HG03354 (cell line): ENCODE results near the gene TBCD.

Experiments
- ATAC-seq: cut with Tn5 transposase; IDR thresholded peaks from one replicate; pipeline ENCODE4 v1.9.1; 2021; ENCODE audit warnings: mild to moderate bottlenecking; ENCODE audit not compliant: unreplicated experiment, poor library complexity, severe bottlenecking

The TBCD gene

GRCh38 chr17:82876149-82876548, 124.3 kb downstream of the TBCD start:
- no peak for ATAC-seq

- ATAC-seq, result no peak
Measured at GRCh38 chr17:82876602-82877379, 124.9 kb downstream of the TBCD start.

GRCh38 chr17:82878527-82878926, 126.7 kb downstream of the TBCD start:
- ATAC-seq, result no peak

- ATAC-seq, result no peak
Measured at GRCh38 chr17:82879241-82879640, 127.4 kb downstream of the TBCD start.

- no peak for ATAC-seq
Measured at GRCh38 chr17:82880620-82881323, 128.9 kb downstream of the TBCD start.

- no peak for ATAC-seq
Measured at GRCh38 chr17:82881324-82881823, 129.5 kb downstream of the TBCD start.

- no peak for ATAC-seq
Measured at GRCh38 chr17:82881900-82882714, 130.2 kb downstream of the TBCD start.

- no peak for ATAC-seq
Measured at GRCh38 chr17:82882715-82883418, 131.0 kb downstream of the TBCD start.

- ATAC-seq, result no peak
Measured at GRCh38 chr17:82883419-82884031, 131.7 kb downstream of the TBCD start.

GRCh38 chr17:82884341-82884969, 132.6 kb downstream of the TBCD start:
- no peak for ATAC-seq

GRCh38 chr17:82884970-82885353, 133.1 kb downstream of the TBCD start:
- no peak for ATAC-seq

- no peak for ATAC-seq
Measured at GRCh38 chr17:82887255-82888164, 135.6 kb downstream of the TBCD start.

GRCh38 chr17:82888583-82889495, 137.0 kb downstream of the TBCD start:
- no peak for ATAC-seq

- ATAC-seq, result no peak
Measured at GRCh38 chr17:82889496-82890338, 137.9 kb downstream of the TBCD start.

GRCh38 chr17:82890339-82890730, 138.5 kb downstream of the TBCD start:
- ATAC-seq, result no peak
